Measurements from ENCODE around the gene NR2F2.

DNA sequence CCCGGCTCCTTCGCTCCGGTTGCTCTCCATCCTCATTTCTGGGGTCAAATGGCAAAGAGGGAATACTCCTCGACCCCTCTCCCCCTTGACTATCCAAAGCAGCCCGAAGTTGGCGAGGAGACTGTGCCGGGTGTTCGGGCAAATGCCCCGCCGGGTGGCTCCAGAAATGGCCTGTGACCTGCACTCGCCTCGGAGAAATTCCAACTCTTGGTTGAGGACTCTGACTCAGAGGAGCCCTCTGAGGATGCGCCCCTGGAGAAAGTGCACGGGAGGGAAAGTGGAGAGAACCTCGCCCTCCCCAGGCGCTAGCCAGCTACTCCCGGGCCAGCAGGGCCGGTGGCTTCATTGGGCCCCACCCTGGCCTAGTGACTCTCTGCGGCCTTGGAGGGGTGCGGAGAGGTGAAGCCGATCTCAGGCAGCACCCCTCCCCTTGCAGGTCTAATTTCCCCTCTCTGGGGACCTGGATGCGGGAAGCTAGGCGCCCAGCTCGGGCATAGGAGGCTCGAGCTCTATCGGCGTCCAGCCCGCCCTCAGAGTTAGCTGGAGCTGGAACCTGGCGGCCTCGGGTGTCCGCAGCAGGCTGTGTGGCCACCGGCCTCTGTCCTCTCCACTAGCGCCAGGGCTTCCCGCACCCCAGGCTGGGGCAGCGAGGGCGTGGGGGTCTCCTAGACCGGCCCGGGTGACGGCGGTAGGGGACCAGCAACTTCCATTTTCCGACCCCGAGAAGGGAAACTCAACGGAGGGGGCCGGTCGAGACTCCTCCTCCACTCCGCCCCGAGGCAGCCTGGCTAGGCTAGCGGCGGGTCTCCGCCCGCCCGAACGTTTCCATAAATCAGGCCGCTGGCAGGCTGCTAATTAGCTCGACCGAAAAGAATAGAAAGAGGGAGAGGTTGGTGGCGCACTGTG, 29.4 kb downstream of the NR2F2 start:
- no peak for TF ChIP-seq CTCF (conservative IDR thresholded peaks at IDR 0.05)
- TF ChIP-seq EZH2 (IDR thresholded peaks at IDR 0.05; ENCODE audit: low read depth) = no peak
